ENCODE measurements around the gene PRKAG2.

The PRKAG2 gene

GRCh38 chr7:151614019-151614418 lies 262.9 kb downstream of the PRKAG2 start:
- no peaks in the 10 kb centered on the region for H3K9me3 ChIP-seq
- H3K36me3 ChIP-seq = no peaks in the 10 kb centered on the region

DNA sequence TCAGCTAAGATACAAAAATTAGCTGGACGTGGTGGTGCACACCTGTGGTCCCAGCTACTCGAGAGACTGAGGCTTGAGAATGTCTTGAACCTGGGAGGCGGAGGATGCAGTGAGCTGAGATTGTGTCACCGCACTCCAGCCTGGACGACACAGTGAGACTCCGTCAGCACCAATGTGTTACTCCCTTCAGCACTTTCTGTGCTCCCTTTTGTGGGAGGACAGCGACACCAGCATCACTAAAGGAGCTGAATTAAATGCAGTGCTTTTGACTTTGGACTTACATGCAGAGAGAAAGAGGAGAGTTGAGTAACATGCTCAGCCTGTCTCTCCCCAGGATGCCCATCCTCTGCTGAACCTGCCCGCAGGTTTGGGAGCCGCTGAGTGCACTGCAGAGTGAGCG lies 265.0 kb downstream of the PRKAG2 start:
- no peak overlapping the region for H3K4me3 ChIP-seq (ENCODE audit: low read depth in 1 of 2, low read length in 1 of 2)
- no peaks in the 10 kb centered on the region for H3K4me1 ChIP-seq (ENCODE audit: control insufficient read depth in 1 of 2, insufficient read depth in 1 of 2, low read depth in 1 of 2, low read length in 1 of 2)
- H3K36me3 ChIP-seq = no peaks in the 10 kb centered on the region
- no peaks in the 10 kb centered on the region for H3K27me3 ChIP-seq
- TF ChIP-seq CTCF (IDR thresholded peaks at IDR 0.05) = no peak
- H3K9me3 ChIP-seq = no peaks in the 10 kb centered on the region
- no peak overlapping the region for H3K27ac ChIP-seq

More at GRCh38 chr7:151614019-151614418, 262.9 kb downstream of the PRKAG2 start:
- H3K27me3 ChIP-seq = no peaks in the 10 kb centered on the region
- no peaks in the 10 kb centered on the region for H3K4me1 ChIP-seq (ENCODE audit: control insufficient read depth in 1 of 2, insufficient read depth in 1 of 2, low read depth in 1 of 2, low read length in 1 of 2)
- no peak for TF ChIP-seq CTCF (IDR thresholded peaks at IDR 0.05)
- H3K27ac ChIP-seq = no peak overlapping the region
- no peak overlapping the region for H3K4me3 ChIP-seq (ENCODE audit: low read depth in 1 of 2, low read length in 1 of 2)

DNA sequence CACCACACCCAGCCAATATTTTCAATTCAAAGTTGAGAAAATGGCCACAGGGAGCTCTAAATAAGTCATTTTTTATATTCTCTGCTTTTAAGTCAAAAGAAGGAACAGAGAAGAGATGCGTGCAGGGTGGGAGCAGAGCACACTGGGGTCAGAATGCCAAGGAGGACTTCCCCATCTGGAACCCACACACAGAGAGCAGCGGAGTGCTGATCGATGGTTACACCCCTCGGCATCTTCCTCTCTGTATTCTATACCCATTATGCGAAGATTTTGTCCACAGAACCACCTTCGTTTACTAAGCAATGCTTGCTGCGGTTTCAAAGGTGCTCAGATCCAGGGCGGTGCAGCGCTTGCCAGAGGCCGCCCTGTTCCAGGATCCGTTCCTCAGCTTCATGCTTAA lies 265.9 kb downstream of the PRKAG2 start:
- Histone ChIP-seq H3K36me3 (no peaks in the 10 kb centered on the region), H3K4me3 (ENCODE audit: low read depth in 1 of 2, low read length in 1 of 2) (no peak overlapping the region), H3K27ac (no peak overlapping the region), H3K27me3 (no peaks in the 10 kb centered on the region), H3K9me3 (no peaks in the 10 kb centered on the region), H3K4me1 (ENCODE audit: control insufficient read depth in 1 of 2, insufficient read depth in 1 of 2, low read depth in 1 of 2, low read length in 1 of 2) (no peaks in the 10 kb centered on the region)
- no peak for TF ChIP-seq CTCF (IDR thresholded peaks at IDR 0.05)

GRCh38 chr7:151608031-151608551 lies 268.8 kb downstream of the PRKAG2 start:
- no peak for TF ChIP-seq CTCF (IDR thresholded peaks at IDR 0.05)
- Histone ChIP-seq H3K4me3 (ENCODE audit: low read depth in 1 of 2, low read length in 1 of 2) (no peak overlapping the region), H3K27me3 (no peaks in the 10 kb centered on the region), H3K27ac (no peak overlapping the region), H3K4me1 (ENCODE audit: control insufficient read depth in 1 of 2, insufficient read depth in 1 of 2, low read depth in 1 of 2, low read length in 1 of 2) (no peaks in the 10 kb centered on the region), H3K36me3 (no peaks in the 10 kb centered on the region), H3K9me3 (no peaks in the 10 kb centered on the region)

GRCh38 chr7:151607464-151607867 lies 269.4 kb downstream of the PRKAG2 start:
- Histone ChIP-seq H3K4me3 (ENCODE audit: low read depth in 1 of 2, low read length in 1 of 2) (no peak overlapping the region), H3K27me3 (no peaks in the 10 kb centered on the region), H3K4me1 (ENCODE audit: control insufficient read depth in 1 of 2, insufficient read depth in 1 of 2, low read depth in 1 of 2, low read length in 1 of 2) (no peaks in the 10 kb centered on the region), H3K36me3 (no peaks in the 10 kb centered on the region), H3K9me3 (no peaks in the 10 kb centered on the region), H3K27ac (no peak overlapping the region)
- TF ChIP-seq CTCF (IDR thresholded peaks at IDR 0.05) = no peak

DNA sequence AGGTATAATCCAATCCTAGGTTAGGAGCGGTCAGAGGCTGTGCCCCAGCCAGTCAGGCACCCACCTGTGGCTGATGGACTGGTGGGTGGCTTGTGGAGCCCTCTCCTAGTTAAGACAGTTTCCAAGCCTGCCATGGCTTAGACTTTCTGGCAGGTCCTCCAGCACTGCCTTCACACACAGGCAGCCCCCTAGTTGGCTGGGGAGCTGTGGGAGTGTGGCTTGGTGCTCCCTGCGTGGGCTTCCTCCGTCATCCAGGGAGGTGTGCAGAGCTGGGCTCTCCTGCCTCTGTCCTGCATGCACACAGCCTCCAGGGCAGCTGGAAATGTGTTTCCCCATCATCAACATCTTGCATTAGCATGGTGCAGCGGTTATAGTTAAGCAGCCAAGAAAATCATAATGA lies 273.0 kb downstream of the PRKAG2 start:
- no peaks in the 10 kb centered on the region for H3K9me3 ChIP-seq
- H3K27me3 ChIP-seq = no peaks in the 10 kb centered on the region
- H3K27ac ChIP-seq = no peak overlapping the region
- no peak overlapping the region for H3K4me3 ChIP-seq (ENCODE audit: low read depth in 1 of 2, low read length in 1 of 2)
- no peaks in the 10 kb centered on the region for H3K36me3 ChIP-seq
- no peak for TF ChIP-seq CTCF (IDR thresholded peaks at IDR 0.05)
- no peaks in the 10 kb centered on the region for H3K4me1 ChIP-seq (ENCODE audit: control insufficient read depth in 1 of 2, insufficient read depth in 1 of 2, low read depth in 1 of 2, low read length in 1 of 2)

All from neutrophil (primary cell).